GM19239 (cell line): ENCODE data around the gene ENKD1.

Experiments
- DNase-seq: peaks from one replicate; pipeline ENCODE4 v3.0.0; 2011; ENCODE audit warnings: low spot score; ENCODE audit not compliant: insufficient read length
- FAIRE-seq: peaks from 2 replicates; lab custom pipeline; 2011; peaks lifted over from hg19 to GRCh38; lab: Jason Lieb, UNC

The ENKD1 gene

DNA sequence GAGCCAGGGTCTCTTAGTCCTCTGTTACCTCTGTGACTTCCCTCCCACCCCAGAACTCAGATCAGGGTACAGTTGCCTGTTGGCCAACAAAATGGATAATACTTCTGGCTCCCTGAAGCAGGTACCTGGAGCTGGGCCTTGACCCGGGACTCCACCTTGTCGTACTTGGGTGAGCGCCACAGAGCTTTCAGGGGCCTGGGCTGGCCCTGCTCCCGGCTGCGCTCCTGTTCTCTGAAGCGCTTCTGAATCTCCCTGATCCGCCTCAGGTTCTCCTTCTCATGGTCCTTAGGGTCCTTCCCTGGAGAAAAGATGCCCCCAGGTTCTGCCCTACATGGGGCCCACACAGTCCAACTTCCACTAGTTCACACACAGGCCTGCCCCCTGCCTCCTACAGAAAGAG, 1.7 kb downstream of the ENKD1 start:
- no peak for FAIRE-seq
- no peak for DNase-seq

DNA sequence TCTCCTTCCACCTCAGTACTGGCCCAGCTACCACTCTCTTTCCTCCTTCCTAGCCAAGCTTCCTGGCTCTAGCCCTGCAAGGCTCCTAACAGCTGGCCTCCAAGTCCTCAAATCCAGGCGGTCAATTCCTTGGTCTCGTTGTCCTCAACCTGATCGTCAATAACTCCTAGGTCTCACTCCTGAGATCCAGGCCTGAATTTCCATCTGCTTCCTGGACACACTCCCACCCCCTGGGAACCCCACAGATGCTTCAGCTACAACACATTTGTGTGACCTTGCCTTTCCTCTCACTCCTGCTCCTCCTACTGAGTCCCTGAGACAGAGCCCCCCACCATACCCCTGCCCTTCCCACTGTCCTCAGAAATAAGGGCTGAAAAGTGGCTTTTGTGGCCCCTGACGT, 2.3 kb downstream of the ENKD1 start:
- DNase-seq (no peak), FAIRE-seq (no peak)

- FAIRE-seq, result no peak
- DNase-seq, result no peak
Observed at GRCh38 chr16:67663877-67664222, 2.7 kb downstream of the ENKD1 start.

- FAIRE-seq, result no peak
- no peak for DNase-seq
Observed at GRCh38 chr16:67663151-67663876, 3.2 kb downstream of the ENKD1 start.

DNA sequence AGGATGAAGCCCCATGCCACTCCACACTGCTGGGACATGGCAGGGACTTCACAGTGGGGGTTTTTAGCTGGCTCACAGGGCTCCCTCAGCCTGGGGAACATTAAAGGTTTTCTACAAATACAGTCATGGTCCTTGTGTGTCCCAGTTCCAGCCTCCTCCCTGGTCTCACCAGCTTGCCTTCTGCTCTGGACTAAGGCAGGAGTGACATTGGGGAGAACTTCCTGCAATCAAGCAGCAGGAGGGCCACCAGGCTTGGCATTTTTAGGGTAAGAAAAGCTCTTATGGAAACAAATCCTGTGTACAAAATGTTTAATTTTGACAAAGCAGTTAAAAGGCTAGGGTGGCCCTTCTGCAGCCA, 3.9 kb downstream of the ENKD1 start:
- FAIRE-seq (no peak), DNase-seq (no peak)

DNA sequence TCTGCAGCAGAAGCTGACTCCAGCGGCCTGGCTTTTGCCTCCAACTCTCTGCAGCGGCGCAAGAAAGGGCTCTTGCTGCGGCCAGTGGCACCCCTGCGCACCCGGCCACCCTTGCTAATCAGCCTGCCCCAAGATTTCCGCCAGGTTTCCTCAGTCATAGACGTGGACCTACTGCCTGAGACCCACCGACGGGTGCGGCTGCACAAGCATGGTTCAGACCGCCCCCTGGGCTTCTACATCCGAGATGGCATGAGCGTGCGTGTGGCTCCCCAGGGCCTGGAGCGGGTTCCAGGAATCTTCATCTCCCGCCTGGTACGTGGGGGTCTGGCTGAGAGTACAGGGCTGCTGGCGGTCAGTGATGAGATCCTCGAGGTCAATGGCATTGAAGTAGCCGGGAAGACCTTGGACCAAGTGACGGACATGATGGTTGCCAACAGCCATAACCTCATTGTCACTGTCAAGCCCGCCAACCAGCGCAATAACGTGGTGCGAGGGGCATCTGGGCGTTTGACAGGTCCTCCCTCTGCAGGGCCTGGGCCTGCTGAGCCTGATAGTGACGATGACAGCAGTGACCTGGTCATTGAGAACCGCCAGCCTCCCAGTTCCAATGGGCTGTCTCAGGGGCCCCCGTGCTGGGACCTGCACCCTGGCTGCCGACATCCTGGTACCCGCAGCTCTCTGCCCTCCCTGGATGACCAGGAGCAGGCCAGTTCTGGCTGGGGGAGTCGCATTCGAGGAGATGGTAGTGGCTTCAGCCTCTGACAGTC, 4.5 kb downstream of the ENKD1 start:
- no peak for DNase-seq
- no peak for FAIRE-seq

GRCh38 chr16:67661101-67661761, 5.3 kb downstream of the ENKD1 start:
- DNase-seq (no peak), FAIRE-seq (no peak)

- FAIRE-seq (peak; percentile 97), DNase-seq (peak; percentile 100)
Observed at GRCh38 chr16:67660564-67661028, 6.0 kb downstream of the ENKD1 start, which contains the start of gene PARD6A. Gene PARD6A, plus strand, starts transcription at chr16:67660960. Its CDS starts 79 bp downstream, at chr16:67661039.

GRCh38 chr16:67659675-67660563, 6.6 kb downstream of the ENKD1 start, which contains the start of gene ACD:
Gene ACD, minus strand, starts transcription at chr16:67660260. Its CDS starts 40 bp downstream, at chr16:67660220.
- DNase-seq (peak; percentile 100), FAIRE-seq (no peak)

DNA sequence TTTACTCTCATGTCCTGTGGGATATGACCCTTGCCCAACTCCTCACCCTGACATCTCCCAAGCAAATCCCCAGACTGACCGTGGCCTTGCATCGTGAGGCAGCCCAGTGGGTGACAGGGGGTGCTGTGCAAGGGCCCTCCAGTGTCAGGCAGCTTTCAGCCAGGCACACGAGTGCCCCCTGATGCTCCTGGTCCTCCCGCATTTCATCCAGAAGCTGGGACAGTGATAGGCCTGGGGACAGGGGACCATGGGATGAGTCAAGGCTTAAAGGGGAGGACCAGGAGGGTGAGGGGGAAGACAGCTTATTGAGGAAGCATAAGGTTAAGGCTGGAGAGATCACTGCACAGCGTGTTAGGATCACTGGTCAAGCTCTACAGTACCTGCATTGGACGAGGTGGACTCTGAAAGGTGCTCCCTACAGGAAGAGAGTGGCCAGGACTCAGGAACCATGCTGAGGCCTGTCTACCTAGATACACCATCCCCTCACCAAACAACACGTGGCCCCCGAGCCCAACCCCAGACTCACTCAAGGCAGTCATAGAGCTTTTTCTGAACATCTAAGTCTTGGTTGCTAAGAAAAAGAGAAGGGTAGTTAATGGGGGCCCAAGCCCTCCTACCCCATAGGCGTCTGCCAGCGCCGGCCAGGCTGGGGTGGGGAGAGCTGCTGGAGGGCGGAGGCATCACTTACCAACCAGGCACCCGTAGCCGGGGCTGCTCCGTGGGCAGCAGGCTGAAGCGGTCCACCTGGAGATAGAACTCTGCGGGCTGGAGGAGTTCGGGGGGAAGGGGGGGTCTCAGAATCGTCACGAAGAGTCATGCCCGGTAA, 7.5 kb downstream of the ENKD1 start:
- no peak for DNase-seq
- FAIRE-seq, result no peak

DNA sequence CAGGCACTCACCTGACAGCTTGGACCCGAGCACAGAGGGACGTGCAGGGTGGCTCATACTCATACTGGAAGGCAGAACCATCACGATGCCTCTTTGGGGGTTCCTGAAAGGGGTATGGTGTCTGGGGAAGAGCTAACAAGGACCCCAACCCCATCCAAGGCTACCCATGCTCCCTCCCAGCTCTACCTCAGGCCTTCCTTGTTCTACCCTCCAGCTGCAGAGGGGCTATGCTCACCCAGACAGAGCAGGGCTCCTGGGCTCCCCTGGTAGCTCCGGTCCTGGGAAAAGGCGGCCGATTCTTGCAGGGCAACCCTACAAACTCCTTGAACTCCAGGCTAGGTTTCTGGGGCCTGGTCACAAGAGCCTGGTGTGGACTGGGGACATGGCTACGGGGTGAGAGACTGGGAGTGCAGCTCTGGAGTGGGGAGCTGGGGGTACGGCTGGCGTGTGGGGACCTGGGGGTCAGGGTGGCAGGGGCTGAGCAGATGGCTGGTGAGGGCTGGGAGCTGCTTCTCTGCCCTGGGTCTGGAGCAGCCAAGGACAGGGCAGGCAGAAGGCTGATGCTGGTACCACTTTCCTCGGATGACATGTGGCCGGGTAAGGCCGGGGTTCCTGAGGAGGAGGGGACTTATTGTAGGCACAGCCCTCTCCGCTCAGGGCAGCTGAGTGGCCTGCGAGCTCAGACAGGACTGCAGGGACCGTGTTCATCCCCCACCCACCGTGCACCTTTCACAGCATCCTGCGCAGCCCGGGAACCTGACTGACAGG, 8.6 kb downstream of the ENKD1 start:
- no peak for DNase-seq
- FAIRE-seq, result no peak

DNA sequence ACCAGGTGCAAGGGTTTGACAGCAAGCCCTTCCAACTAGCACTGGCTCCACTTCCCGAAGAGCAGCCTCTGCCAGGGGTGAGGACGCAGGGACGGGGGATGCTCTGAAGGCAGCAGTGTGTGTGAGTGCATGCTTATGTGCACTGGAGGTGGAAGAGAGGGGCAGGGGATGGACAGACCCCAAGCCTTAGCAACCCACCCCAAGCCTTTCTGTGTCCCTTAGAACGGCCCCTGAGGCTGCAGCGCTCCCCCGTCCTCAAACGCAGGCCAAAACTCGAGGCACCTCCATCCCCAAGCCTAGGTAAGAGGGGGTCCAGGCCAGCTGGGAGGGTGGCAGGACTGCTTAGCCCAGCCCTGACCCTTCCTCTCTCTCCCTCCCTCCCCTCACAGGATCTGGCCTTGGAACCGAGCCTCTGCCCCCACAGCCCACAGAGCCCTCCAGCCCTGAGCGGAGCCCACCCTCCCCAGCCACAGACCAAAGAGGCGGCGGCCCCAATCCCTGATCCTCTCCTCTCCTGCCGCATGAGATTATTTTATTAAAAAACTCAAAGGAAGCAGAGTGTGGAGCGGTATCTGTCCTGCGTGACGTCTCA, 9.4 kb downstream of the ENKD1 start:
- FAIRE-seq, result no peak
- no peak for DNase-seq

DNA sequence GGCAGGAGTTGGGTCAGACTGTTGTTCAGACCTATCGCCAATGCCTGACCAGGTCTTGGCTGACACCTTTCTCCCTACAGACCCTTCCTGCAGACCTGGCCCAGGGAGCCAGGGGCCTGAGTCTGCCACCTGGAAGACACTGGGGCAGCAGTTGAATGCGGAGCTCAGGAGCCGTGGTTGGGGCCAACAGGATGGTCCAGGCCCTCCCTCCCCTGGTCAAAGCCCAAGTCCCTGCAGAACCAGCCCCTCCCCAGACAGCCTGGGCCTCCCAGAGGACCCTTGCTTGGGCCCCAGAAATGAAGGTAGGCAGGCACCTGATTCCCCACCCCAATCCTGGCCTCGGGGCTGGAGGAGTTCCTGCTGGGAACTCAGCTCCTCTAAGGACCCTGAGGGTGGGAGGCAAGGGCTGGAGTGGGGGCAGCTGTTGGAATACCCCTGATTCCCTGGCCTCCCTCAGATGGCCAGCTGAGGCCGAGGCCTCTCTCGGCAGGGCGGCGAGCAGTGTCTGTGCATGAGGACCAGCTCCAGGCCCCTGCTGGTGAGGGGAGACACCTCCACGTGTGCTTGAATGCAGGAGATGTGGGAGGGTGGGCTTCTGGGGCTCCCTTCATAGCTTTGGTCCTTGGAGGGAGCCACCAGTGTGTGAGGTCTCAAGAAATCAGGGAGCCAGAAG, 10.1 kb downstream of the ENKD1 start:
- FAIRE-seq, result no peak

DNA sequence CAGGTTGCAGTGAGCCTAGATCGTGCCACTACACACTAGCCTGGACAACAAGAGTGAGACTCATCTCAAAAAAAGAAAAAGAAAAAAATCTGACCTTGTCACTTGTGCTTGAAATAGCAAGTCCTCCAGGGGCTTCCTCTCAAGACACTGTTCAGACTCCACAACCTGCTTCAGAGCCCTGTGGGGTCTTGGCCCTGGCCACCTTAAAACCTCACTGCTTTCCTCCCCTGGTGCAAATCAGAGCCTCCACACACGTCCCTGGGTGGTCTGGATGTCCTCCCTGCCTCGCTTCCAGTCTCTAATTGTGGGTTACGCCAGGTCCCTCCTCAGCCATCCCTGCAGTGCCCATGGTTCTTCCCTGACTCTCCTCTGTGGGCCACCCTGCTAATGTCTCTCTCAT, 11.2 kb downstream of the ENKD1 start:
- DNase-seq (no peak), FAIRE-seq (no peak)

More for the DNA sequence above, 10.1 kb downstream of the ENKD1 start:
- no peak for DNase-seq

DNA sequence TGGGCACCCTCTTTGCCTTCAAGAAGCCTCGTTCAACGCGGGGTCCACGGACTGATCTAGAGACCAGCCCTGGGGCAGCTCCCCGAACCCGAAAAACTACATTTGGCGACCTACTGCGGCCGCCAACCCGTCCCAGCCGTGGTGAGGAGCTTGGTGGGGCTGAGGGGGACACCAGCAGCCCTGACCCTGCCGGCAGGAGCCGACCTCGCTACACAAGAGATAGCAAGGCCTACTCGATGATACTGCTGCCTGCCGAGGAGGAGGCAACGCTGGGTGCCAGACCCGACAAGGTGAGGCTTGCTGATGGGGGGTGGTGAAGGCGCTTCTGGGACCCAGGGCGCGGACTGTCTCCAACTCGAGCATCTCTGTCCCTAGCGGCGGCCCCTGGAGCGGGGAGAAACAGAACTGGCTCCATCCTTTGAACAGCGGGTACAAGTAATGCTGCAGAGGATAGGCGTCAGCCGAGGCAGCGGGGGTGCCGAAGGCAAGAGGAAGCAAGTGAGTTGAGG, 12.1 kb downstream of the ENKD1 start:
- no peak for FAIRE-seq
- no peak for DNase-seq

DNA sequence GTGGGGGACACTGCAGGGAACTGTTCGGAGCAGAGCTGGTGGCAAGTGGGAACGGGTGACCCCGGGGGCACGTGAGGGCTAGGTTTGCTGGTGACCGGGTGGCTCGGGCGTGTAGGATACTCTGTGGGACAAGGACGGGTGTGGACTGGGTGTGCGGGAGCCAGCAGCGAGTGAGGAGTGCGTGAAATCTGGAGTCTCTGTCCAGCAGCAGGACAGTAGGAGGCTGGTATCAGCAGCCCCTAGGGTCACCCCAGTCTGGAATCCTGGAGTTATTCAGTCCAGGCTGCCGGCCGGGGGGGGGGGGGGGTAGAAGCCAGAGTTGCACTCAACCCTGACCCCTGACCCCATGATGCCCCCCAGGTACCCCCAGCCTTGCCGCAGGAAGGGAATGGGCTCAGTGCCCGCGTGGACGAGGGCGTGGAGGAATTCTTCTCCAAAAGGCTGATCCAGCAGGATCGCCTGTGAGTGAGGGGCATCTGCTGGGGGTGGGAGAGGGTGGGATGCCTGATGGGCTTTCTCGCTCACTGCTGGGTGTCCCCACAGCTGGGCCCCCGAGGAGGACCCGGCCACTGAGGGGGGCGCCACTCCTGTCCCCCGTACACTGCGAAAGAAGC, 12.7 kb downstream of the ENKD1 start:
- DNase-seq, result no peak
- FAIRE-seq, result no peak
